ENCODE measurements around the gene SLC25A43.

SLC25A43 gene

DNA sequence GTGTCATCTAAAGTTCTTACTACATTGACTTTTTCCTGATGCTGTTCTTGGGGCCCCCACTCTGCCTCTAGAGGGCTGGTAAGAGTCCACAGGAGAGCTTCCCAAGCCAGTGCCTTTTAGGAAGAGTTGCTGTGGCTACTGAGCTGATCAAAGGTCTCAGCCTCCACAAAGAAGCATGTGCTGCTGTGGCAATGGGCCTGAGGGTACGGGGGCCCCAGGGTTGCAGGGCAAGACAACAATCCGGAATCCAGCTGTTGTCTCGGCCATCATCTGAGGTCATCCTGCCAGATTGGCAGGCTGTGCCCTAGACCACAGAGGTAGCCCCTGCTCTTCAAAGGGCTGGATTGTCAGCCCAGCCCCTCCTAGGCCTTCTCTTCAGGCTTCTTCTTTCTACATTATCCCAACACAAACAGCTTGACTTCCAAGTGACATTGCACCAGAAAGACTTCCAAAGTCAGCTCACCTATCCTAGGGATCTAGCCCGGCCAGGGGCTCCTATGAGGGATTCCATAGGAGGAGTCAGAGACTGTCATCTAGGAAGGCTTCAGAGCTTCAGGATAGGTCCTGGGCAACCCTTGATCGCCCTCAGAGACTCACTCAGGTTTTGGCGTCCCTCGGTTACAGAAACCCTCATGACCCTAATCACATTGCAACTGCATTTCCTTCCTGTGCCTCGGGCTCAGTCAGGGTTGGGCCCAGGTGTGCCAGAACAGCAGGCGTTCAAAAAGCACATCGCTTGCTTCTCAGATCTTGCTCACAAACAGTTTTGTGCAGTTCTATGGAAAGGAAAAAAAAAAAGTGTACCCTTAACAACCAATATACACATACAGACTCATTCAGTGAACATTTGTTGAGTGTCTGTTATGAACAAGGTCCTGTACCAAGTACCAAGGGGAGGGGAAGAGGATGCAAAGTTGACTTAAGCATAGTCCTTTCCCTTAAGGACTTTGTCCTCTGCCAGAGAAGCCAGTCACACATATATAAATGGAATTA lies 96.9 kb downstream of the SLC25A43 start:
- DNase-seq (ENCODE audit: low read depth in 2 of 3, low spot score in 2 of 3), result no peak

GRCh38 chrX:119497185-119497584 lies 98.0 kb downstream of the SLC25A43 start:
- DNase-seq (ENCODE audit: low read depth in 2 of 3, low spot score in 2 of 3), result no peak

DNA sequence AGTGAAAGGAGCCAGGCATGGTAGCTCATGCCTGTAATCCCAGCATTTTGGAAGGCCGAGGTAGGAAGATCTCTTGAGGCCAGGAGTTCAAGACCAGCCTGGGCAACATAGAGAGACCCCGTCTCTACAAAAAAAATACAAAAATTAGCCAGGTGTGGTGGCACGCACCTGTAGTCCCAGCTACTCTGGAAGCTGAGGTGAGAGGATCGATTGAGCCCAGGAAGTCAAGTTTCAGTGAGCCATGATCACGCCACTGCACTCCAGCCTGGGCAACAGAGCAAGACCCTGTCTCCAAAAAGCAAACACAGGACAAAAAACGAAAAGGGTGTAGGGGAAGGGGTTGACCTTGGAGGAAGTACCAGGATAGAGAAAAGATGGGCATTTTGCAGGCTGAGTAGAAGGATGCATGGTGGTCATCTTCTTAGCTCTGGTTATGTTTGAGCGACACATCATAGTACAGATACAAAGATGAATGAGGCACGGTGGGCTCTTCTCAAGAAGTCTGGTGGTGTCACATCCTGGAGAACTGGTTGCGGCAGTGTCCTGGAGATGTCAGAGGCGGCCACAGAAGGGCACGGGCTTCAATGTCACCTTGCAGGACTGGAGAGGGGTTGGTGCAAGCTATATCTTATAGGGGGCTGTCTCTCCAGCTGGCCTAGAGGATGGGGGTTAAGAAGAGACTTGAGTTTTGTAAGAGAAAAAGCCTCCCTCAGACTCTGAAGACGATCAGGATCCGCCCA lies 101.1 kb downstream of the SLC25A43 start:
- no peak for DNase-seq (ENCODE audit: low read depth in 2 of 3, low spot score in 2 of 3)

GRCh38 chrX:119501511-119502148 lies 102.5 kb downstream of the SLC25A43 start:
- DNase-seq (ENCODE audit: low read depth in 2 of 3, low spot score in 2 of 3), result no peak

GRCh38 chrX:119502727-119503483 lies 103.8 kb downstream of the SLC25A43 start:
- DNase-seq (ENCODE audit: low read depth in 2 of 3, low spot score in 2 of 3), result no peak

DNA sequence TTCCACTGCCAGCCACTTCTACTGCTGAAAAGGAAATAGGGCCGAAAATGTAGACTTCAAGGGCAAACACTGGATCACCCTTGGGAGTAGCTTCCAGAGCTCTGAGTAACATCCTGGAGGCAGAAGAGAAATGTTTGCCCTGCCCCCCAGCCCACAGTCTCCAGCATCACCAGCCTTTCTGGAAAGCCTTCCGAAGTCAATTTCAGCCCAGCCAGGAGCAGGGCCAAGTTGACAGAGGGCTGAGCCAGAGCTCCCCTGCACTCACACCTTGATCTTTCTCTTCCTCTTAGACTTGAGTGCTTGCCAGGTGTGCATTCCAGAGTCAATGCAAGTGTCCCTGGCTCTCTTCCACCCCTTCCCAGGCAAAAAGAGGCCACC lies 104.3 kb downstream of the SLC25A43 start:
- no peak for DNase-seq (ENCODE audit: low read depth in 2 of 3, low spot score in 2 of 3)

Data from activated CD8-positive, alpha-beta memory T cell treated with anti-CD3 and anti-CD28 coated beads for 48 hours (primary cell).